Stimulated activated CD4-positive, alpha-beta T cell treated with anti-CD3 and anti-CD28 coated beads, Interleukin-4, amount 100 ng/mL, for 48 hours (primary cell): ENCODE results near the gene SDC4.
A peak's percentile ranks its signal among the peaks of the same experiment; 100 is the strongest.

Experiments used
- DNase-seq, 2 donors: peaks; one replicate each; pipeline ENCODE4 v3.0.0-alpha.2; 2020; ENCODE audit warnings: low read depth in 2 of 2

The SDC4 gene, protein sequence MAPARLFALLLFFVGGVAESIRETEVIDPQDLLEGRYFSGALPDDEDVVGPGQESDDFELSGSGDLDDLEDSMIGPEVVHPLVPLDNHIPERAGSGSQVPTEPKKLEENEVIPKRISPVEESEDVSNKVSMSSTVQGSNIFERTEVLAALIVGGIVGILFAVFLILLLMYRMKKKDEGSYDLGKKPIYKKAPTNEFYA

GRCh38 chr20:45347936-45348778 is at the start of gene SDC4:
TSS of gene SDC4 (minus strand) at chr20:45348424. CDS start at chr20:45348384, 40 bp downstream.
- DNase-seq, result peak; percentile 51 to 59

GRCh38 chr20:45395114-45395415 is 46.8 kb upstream of the SDC4 start:
- DNase-seq, result no peak

DNA sequence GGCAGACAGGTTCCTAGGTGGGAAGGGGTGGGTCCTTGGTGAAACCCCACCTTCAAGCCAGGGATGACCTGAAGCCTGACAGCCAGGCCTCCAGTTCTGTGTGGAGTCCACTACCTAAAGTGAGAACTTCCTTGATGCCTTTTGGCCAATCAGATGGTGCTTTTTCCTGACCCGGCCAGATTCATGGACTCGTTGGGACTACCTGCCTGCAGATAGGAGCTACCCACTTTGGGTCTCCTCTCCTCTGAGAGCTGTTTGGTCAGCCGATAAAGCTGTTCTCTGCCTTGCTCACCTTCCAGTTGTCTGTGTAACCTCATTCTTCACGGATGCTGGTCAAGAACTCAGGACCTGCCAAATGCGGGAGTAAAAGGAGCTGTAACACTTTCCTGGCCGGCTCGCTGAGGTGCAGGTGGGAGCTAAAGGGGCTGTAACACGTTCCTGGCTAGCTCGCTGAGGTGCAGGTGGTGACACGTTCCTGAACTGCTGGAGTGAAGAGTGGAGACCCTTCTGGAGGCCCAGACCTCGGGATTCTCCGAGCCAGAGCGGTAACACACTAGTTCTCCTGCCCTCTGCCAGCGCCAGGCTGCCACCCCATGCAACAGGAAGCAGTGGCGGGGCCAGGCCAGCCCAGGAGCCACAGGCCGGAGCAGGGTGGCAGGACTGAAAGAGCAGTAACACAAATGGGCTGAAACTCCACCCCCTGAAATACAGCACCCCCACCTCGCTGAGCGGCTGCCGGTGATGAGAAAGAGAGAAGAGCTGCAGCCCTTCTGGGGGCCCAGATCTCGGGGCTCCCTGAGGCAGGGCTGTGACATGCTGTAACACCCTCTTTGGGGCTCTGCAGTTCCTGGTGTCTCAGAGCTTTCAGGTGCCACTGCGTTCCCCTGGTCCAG is 46.2 kb upstream of the SDC4 start:
- no peak for DNase-seq

DNA sequence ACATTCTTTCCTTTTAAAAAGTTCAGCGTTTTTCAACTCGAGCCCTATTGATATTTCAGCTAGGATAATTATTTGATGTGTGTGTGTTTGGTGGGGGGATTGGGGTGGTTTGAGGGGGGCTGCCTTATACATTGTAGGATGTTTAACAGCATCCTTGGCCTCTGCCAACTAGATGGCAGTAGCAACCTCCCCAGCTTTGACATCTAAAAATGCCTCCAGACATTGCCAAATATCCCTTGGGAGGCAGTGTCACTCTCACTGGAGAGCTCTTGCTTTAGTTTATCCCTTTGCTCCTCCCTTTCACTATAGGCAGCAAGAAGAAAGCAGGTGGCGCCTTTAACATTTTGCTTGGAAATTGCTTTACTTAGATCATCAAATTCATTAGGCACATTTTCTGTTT is 44.5 kb upstream of the SDC4 start:
- DNase-seq, result no peak

DNA sequence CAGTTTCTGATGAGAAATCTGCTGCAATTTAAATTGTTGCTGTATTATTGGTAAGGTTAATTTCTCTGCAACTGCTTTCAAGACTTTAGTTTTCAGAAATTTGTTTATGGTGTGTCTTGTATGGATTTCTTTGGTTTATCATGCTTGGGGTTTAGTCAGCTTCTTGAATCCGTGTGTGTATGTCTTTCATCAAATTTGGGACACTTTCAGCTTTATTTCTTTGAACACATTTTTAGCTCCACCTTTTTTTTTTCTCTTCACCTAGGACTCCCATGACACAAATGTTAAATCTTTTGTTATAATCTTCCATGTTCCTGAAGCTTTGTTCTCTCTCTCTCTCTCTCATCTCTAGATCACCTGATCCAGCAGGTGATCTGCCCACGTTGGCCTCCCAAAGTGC is 43.3 kb upstream of the SDC4 start:
- DNase-seq, result no peak

DNA sequence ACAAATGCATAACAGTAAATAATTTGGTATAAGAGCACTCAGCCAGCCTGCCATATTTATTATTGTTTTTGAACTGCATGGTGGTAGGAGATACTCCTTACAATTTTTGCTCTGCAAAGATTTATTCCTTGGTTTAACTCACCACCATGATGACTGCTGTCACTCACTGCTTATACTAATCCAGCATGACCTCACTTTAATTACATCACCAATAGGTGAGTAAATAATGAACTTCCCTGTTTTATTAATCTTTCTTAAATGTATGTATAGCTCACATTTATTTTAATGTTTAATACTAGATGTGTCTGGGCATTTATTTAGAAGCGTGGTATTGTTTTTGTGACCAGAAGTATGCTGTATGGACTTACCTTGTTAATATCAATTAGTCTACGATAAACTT is 42.7 kb upstream of the SDC4 start:
- no peak for DNase-seq

DNA sequence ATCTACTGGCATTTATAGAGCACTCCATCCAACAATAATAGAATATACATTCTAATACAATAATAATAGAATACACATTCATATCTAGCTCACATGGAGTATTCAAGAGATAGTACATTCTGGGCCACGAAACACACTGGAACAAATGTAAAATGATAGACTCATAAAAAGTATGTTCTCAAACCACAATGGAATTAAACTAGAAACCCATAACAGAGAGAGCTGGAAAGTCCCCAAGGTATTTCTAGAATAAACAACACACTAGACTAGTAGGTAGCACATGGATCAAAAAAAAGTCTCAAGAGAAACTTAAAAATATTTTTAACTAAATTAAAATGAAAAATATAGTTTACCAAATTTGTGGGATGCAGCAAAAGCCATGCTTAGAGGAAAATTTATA is 39.0 kb upstream of the SDC4 start:
- no peak for DNase-seq

- DNase-seq, result no peak
Measured at GRCh38 chr20:45378191-45378590, 30.0 kb upstream of the SDC4 start, which contains the start of gene TP53TG5. TSS of gene TP53TG5 (minus strand) at chr20:45378325. CDS start at chr20:45378236, 89 bp downstream.

GRCh38 chr20:45377269-45377668 is 29.0 kb upstream of the SDC4 start:
- no peak for DNase-seq

- DNase-seq, result no peak
Measured at GRCh38 chr20:45374966-45375365, 26.7 kb upstream of the SDC4 start.

- DNase-seq, result no peak
Measured at GRCh38 chr20:45374101-45374467, 25.9 kb upstream of the SDC4 start.

DNA sequence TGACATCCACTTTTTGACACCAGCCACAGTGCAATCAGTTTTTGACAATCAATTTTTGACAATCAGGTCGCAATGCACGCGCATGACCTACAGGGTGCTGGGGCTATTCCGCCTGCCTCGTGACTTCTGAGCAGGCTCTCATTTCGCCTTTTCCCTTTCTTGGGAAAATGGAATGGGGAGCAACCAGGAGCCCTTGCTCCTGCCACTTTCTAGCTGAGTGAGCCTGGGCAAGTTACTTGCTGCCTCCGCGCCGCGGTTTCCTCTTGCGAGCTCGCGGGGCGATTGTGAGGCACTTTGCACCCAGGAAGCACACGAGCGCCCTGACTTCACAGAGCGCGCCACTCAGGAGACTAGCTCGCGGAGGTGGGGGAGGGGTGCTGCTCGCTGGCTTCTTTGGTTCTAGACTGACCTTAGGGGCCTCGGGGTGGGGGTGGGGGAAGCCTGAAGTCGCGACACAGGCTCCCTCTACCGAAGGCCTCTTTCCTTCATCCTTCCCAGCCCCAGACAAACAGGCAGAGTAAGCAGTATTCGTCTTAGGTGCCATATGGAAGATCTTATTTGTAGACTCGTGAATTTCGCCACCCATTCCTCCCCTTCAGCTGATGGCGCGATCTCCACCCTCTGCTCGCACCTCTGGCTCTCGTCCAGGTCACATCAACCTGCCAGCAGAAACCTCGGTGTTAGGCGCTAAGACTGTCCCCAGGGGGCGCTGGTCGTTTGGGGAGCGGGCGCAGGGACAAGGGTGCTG is 25.3 kb upstream of the SDC4 start:
- DNase-seq, result peak; percentile 89 to 94

- no peak for DNase-seq
Measured at GRCh38 chr20:45372646-45373352, 24.6 kb upstream of the SDC4 start.

- DNase-seq, result no peak
Measured at GRCh38 chr20:45372241-45372640, 24.0 kb upstream of the SDC4 start.

DNA sequence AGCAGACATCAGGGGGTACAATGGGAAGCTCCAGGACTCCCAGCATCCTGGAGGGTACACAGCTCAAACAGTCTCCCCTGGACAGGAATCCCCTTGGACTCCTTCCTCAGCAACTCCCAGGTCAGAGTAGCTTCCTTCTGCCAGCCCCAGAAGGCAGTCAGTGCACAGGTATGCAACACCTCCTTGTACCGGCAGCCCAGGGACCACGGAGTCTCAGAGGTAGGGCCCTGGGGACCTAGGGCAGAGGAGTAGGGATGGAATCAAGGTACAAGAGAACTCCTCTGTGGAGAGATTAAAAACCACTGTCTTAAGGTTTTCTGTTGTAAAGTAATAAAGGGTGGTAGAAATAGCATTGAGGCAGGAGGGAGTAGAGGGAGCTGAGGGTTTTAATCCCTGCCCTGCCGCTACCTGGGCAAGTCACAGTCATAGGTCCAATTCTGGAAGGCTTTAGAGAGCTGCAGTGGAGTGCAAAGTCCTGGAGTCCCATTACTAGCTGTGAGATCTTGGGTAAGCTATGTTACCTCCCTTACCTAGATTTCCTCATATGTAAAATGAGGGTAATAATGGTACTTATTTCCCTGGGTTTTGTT is 22.4 kb upstream of the SDC4 start:
- no peak for DNase-seq

DNA sequence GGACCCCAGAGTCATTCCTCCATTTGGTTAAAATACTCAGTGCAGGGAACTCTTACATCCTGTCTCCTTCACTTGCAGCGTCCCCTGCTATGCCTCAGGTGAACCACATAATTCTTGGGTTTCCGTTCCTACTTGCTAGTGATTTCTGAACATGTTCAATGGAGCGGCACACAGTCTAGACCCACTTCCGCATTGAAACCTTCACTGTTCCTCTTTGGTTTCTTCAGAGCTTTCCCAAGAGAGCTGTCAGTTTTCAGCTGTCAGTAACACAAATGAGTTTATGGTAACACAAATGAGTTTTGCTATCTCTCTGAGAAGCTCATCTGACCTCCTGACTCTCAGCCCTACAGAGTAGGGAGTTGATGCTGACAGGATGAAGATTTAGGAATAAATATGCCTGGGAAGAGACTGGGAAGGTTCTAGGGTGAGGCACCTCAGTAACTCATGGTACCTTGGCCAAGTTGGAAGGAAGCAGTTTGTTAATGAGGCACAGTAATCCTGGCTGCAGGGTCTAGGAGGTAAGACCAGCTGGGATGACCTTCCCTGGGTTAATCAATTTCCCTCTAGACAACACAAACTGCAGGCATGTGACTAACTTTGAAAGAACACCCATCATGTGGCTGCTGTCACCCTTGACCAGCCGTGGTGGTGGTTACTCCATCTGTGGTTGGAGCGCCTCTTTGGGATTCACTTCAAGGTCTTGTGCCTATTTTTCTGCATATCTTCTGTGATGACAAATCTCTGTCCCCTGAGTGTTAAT is 20.2 kb upstream of the SDC4 start:
- peak in 1 of 2 donors; percentile 19 for DNase-seq

GRCh38 chr20:45367126-45367525 is 18.9 kb upstream of the SDC4 start:
- DNase-seq, result no peak

- DNase-seq, result no peak
Measured at GRCh38 chr20:45366631-45367030, 18.4 kb upstream of the SDC4 start.

DNA sequence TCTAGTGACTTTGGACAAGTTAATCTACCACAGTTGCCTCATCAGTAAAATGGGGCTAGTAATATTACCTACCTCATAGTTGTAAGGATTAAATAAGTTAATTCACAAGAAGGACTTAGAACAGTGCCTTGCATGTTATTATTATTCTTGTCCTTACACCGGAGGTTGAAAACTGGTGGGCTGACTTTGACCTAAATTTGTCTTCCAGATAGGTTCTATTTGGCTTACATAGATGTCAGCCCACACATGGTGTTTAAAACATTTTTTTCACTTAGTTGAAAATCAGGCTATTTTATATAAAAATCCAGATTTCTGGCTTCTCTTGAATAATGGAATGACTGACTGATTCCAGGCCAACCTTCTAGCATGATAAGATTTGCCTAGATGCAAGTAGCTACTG is 18.0 kb upstream of the SDC4 start:
- DNase-seq, result no peak

DNA sequence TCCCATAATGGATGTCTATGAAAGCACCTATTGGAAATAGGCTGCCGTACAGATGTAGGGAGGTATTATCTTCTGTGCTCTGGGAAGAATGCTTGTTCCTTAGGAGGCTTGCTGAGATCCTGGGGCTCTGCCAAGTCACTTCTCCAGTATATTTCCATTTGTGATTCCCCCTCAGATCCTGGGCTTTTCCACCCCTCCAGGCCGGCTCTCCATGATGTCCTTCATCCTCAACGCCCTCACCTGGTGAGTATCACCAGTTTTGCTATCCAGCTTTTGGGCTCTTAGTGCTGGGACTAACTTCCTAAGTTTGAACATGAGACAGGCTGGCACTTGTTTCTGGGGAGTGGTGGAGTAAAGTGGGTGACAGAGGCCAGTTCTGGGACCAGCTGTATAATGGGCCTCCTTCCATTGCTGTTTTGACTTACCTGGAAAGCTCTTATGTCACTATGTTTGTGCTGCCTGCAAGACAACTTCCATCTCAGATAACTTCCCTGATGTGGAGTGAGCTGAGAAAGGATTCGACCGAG is 17.3 kb upstream of the SDC4 start:
- no peak for DNase-seq
